ENCODE results near the gene STXBP1. TPM values are rescaled to one million over a fixed set of nuclear protein-coding genes. Genes with fewer than 3 reads are reported as not detected.

STXBP1 gene
- total and polyA plus RNA-seq, 9 of the 15 experiments (the other 6 are each of a cell fraction or from before 2014, with no cell fraction given), result 4.6 to 35.1 (median 9.7) TPM

- TF ChIP-seq, protein P1, sequence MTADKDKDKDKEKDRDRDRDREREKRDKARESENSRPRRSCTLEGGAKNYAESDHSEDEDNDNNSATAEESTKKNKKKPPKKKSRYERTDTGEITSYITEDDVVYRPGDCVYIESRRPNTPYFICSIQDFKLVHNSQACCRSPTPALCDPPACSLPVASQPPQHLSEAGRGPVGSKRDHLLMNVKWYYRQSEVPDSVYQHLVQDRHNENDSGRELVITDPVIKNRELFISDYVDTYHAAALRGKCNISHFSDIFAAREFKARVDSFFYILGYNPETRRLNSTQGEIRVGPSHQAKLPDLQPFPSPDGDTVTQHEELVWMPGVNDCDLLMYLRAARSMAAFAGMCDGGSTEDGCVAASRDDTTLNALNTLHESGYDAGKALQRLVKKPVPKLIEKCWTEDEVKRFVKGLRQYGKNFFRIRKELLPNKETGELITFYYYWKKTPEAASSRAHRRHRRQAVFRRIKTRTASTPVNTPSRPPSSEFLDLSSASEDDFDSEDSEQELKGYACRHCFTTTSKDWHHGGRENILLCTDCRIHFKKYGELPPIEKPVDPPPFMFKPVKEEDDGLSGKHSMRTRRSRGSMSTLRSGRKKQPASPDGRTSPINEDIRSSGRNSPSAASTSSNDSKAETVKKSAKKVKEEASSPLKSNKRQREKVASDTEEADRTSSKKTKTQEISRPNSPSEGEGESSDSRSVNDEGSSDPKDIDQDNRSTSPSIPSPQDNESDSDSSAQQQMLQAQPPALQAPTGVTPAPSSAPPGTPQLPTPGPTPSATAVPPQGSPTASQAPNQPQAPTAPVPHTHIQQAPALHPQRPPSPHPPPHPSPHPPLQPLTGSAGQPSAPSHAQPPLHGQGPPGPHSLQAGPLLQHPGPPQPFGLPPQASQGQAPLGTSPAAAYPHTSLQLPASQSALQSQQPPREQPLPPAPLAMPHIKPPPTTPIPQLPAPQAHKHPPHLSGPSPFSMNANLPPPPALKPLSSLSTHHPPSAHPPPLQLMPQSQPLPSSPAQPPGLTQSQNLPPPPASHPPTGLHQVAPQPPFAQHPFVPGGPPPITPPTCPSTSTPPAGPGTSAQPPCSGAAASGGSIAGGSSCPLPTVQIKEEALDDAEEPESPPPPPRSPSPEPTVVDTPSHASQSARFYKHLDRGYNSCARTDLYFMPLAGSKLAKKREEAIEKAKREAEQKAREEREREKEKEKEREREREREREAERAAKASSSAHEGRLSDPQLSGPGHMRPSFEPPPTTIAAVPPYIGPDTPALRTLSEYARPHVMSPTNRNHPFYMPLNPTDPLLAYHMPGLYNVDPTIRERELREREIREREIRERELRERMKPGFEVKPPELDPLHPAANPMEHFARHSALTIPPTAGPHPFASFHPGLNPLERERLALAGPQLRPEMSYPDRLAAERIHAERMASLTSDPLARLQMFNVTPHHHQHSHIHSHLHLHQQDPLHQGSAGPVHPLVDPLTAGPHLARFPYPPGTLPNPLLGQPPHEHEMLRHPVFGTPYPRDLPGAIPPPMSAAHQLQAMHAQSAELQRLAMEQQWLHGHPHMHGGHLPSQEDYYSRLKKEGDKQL (CRISPR knock-in tag; IDR thresholded peaks at IDR 0.05; ENCODE audit: borderline replicate concordance), result no peak
- TF ChIP-seq CHD2 (IDR thresholded peaks at IDR 0.05; ENCODE audit: low read depth, low read length), result no peak
- TF ChIP-seq SMARCA5 (IDR thresholded peaks at IDR 0.05), result no peak
- TF ChIP-seq, protein P2, sequence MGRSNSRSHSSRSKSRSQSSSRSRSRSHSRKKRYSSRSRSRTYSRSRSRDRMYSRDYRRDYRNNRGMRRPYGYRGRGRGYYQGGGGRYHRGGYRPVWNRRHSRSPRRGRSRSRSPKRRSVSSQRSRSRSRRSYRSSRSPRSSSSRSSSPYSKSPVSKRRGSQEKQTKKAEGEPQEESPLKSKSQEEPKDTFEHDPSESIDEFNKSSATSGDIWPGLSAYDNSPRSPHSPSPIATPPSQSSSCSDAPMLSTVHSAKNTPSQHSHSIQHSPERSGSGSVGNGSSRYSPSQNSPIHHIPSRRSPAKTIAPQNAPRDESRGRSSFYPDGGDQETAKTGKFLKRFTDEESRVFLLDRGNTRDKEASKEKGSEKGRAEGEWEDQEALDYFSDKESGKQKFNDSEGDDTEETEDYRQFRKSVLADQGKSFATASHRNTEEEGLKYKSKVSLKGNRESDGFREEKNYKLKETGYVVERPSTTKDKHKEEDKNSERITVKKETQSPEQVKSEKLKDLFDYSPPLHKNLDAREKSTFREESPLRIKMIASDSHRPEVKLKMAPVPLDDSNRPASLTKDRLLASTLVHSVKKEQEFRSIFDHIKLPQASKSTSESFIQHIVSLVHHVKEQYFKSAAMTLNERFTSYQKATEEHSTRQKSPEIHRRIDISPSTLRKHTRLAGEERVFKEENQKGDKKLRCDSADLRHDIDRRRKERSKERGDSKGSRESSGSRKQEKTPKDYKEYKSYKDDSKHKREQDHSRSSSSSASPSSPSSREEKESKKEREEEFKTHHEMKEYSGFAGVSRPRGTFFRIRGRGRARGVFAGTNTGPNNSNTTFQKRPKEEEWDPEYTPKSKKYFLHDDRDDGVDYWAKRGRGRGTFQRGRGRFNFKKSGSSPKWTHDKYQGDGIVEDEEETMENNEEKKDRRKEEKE (IDR thresholded peaks at IDR 0.05; ENCODE audit: borderline replicate concordance in 1 of 2, control insufficient read depth in 1 of 2, low read depth in 2 of 2, low read length in 1 of 2), result no peak
- no peak for TF ChIP-seq MLX (CRISPR knock-in tag; conservative IDR thresholded peaks at IDR 0.05)
- no peak for TF ChIP-seq HIVEP1 (CRISPR knock-in tag; IDR thresholded peaks at IDR 0.05)
- no peak for TF ChIP-seq CBX3 (IDR thresholded peaks at IDR 0.05; ENCODE audit: borderline replicate concordance in 1 of 2, low read length in 2 of 2)
- TF ChIP-seq TEAD1 (CRISPR knock-in tag; IDR thresholded peaks at IDR 0.05), result no peak
- TF ChIP-seq BCOR (IDR thresholded peaks at IDR 0.05), result no peak
Observed at GRCh38 chr9:127652733-127653132, 40.7 kb downstream of the STXBP1 start (continued).

All from K562 (cell line).